GM13977 (cell line): Measurements from ENCODE around the gene ITSN2.
A peak's percentile ranks its signal among the peaks of the same experiment; 100 is the strongest.

Source experiments
- DNase-seq: peaks from one replicate; pipeline ENCODE4 v3.0.0; 2012; ENCODE audit warnings: low spot score
- CTCF ChIP-seq: IDR thresholded peaks from 2 replicates; pipeline ENCODE4 v1.5.1; 2012; ENCODE audit warnings: mild to moderate bottlenecking, control low read depth; ENCODE audit not compliant: insufficient read depth; ENCODE audit errors: extremely low read depth, missing control alignments
- in situ Hi-C: fragments of 300-500 bp; cut with MboI; formaldehyde crosslinking; loops from one replicate; pipeline ENCODE4 v1.12.0; 2022; ENCODE audit warnings: low sequenced_read_pairs, low pct_unique_long_range_greater_than_20kb, mixed read lengths, inconsistent platforms; ENCODE audit not compliant: unreplicated experiment

Gene ITSN2

GRCh38 chr2:24214880-24215279 is 145.5 kb downstream of the ITSN2 start:
- no peak for TF ChIP-seq CTCF
- in situ Hi-C loops = no loop called here

GRCh38 chr2:24211408-24211807 is 148.9 kb downstream of the ITSN2 start:
- in situ Hi-C loops = no loop called here
- no peak for TF ChIP-seq CTCF
- no peak for DNase-seq

More at GRCh38 chr2:24214880-24215279, 145.5 kb downstream of the ITSN2 start:
- peak; percentile 90 for DNase-seq

- DNase-seq = no peak
- in situ Hi-C loops = no loop called here
- no peak for TF ChIP-seq CTCF
These were observed 149.6 kb downstream of the ITSN2 start for GRCh38 chr2:24210723-24211122.

- in situ Hi-C loops = no loop called here
- TF ChIP-seq CTCF = no peak
These were observed 150.3 kb downstream of the ITSN2 start for GRCh38 chr2:24210106-24210455.

GRCh38 chr2:24209389-24210105 is 150.8 kb downstream of the ITSN2 start:
- in situ Hi-C loops = no loop called here
- TF ChIP-seq CTCF = no peak
- DNase-seq = no peak

More at GRCh38 chr2:24210106-24210455, 150.3 kb downstream of the ITSN2 start:
- DNase-seq = no peak

- in situ Hi-C loops = no loop called here
These were observed 151.8 kb downstream of the ITSN2 start for GRCh38 chr2:24208490-24208889.

More at GRCh38 chr2:24208490-24208889, 151.8 kb downstream of the ITSN2 start:
- no peak for DNase-seq
- TF ChIP-seq CTCF = no peak
